ENCODE measurements around the gene ADAM15. TPM values are rescaled to one million over a fixed set of nuclear protein-coding genes. Genes with fewer than 3 reads are reported as not detected.

The ADAM15 gene
- total RNA-seq, 1 experiment from 2014 or later: 36.3 TPM

DNA sequence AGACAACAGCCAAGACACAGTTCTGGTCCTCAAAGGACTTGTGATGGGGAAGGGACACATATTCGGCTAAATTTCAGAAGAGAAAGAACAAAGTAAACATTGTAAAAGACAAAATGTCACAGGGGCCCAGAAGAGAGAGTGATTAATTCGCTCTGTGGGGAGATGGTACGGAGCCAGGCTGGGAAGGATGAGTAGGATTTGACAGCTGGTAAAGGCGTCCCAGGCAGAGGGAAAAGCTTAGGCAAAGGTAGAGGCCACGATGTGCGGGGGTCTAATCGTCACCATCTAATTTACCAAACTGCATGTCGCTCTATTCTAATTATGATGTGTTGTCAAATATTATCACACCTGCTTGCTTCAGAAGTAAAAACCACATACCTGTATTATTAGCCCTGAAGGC is 59.3 kb downstream of the ADAM15 start:
- ChIA-PET CTCF (no interaction called here), POLR2A (ENCODE audit: low non-redundant PET) (no interaction called here)
- intact Hi-C loops (cut with micrococcal nuclease; ENCODE audit: unreplicated experiment): no loop called here
- H3K36me3 ChIP-seq (ENCODE audit: insufficient read depth, low read length, poor library complexity, severe bottlenecking): no peaks in the 10 kb centered on the region
- BruUV-seq (replicated peaks): no TSS peak
- H3K27ac ChIP-seq (ENCODE audit: low read depth, low read length, poor library complexity, severe bottlenecking): no peak overlapping the region
- H3K4me3 ChIP-seq (ENCODE audit: low read depth, low read length, poor library complexity, severe bottlenecking): no peak overlapping the region
- no peaks in the 10 kb centered on the region for H3K4me1 ChIP-seq (ENCODE audit: insufficient read depth, low read length, poor library complexity, severe bottlenecking)
- no peak for TF ChIP-seq EZH2 (IDR thresholded peaks at IDR 0.05; ENCODE audit: borderline replicate concordance, low read depth, low read length, poor library complexity, severe bottlenecking)
- TF ChIP-seq, protein P1, sequence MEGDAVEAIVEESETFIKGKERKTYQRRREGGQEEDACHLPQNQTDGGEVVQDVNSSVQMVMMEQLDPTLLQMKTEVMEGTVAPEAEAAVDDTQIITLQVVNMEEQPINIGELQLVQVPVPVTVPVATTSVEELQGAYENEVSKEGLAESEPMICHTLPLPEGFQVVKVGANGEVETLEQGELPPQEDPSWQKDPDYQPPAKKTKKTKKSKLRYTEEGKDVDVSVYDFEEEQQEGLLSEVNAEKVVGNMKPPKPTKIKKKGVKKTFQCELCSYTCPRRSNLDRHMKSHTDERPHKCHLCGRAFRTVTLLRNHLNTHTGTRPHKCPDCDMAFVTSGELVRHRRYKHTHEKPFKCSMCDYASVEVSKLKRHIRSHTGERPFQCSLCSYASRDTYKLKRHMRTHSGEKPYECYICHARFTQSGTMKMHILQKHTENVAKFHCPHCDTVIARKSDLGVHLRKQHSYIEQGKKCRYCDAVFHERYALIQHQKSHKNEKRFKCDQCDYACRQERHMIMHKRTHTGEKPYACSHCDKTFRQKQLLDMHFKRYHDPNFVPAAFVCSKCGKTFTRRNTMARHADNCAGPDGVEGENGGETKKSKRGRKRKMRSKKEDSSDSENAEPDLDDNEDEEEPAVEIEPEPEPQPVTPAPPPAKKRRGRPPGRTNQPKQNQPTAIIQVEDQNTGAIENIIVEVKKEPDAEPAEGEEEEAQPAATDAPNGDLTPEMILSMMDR (conservative IDR thresholded peaks at IDR 0.05; ENCODE audit: low read depth, low read length): no peak
- DNase-seq (ENCODE audit: low spot score): no peak
- H3K9me3 ChIP-seq (ENCODE audit: low read depth, low read length, poor library complexity, severe bottlenecking): no peaks in the 10 kb centered on the region
- H3K27me3 ChIP-seq (replicated peaks; ENCODE audit: insufficient read depth, low read depth, low read length, poor library complexity): no peaks in the 10 kb centered on the region

DNA sequence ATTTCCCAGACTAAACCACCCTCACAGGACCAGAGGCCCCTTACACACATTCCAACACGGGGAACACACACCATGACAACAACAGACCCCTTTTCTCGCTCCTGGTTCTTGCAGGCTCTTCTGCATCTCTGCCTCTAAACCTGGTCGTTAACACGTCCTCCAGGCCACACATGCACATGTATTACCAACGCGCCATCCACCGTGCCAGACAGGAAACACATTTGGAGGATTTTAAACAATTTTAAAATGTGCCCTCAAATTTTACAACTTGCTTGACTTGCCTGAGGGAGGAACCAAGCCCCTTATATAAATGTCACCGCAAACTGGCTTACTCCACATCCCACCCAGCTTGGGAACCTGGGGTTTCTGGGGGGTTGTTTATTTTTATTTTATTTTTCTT is 59.7 kb downstream of the ADAM15 start:
- Histone ChIP-seq H3K9me3 (ENCODE audit: low read depth, low read length, poor library complexity, severe bottlenecking) (no peaks in the 10 kb centered on the region), H3K4me1 (ENCODE audit: insufficient read depth, low read length, poor library complexity, severe bottlenecking) (no peaks in the 10 kb centered on the region), H3K27me3 (replicated peaks; ENCODE audit: insufficient read depth, low read depth, low read length, poor library complexity) (no peaks in the 10 kb centered on the region), H3K27ac (ENCODE audit: low read depth, low read length, poor library complexity, severe bottlenecking) (no peak overlapping the region), H3K4me3 (ENCODE audit: low read depth, low read length, poor library complexity, severe bottlenecking) (no peak overlapping the region), H3K36me3 (ENCODE audit: insufficient read depth, low read length, poor library complexity, severe bottlenecking) (no peaks in the 10 kb centered on the region)
- ChIA-PET POLR2A (ENCODE audit: low non-redundant PET) (no interaction called here), CTCF (no interaction called here)
- no peak for TF ChIP-seq EZH2 (IDR thresholded peaks at IDR 0.05; ENCODE audit: borderline replicate concordance, low read depth, low read length, poor library complexity, severe bottlenecking)
- TF ChIP-seq, protein P1 (conservative IDR thresholded peaks at IDR 0.05; ENCODE audit: low read depth, low read length): no peak
- DNase-seq (ENCODE audit: low spot score): no peak
- intact Hi-C loops (cut with micrococcal nuclease; ENCODE audit: unreplicated experiment): no loop called here
- BruUV-seq (replicated peaks): no TSS peak

Other genes starting within 250 kb of the ADAM15 start
- gene KCNN3, start 181.0 kb upstream of the ADAM15 start, total RNA-seq (2021): 0.73 and 1.5 TPM in 2 replicates
- 30.8 and 34.4 TPM in 2 replicates for gene PMVK, start 114.6 kb upstream of the ADAM15 start, total RNA-seq (2021)
- gene PBXIP1, start 95.2 kb upstream of the ADAM15 start, total RNA-seq (2021): 12.7 and 20.8 TPM in 2 replicates
- gene PYGO2, start 89.5 kb upstream of the ADAM15 start, total RNA-seq (2021): 46.3 and 48.5 TPM in 2 replicates
- 201 and 204 TPM in 2 replicates for gene SHC1, start 80.6 kb upstream of the ADAM15 start, total RNA-seq (2021)
- 291 and 295 TPM in 2 replicates for gene CKS1B, start 76.6 kb upstream of the ADAM15 start, total RNA-seq (2021)
- 82.4 and 84.2 TPM in 2 replicates for gene FLAD1, start 68.0 kb upstream of the ADAM15 start, total RNA-seq (2021)
- gene LENEP, start 57.7 kb upstream of the ADAM15 start, total RNA-seq (2021): 1.4 and 1.7 TPM in 2 replicates
- gene ZBTB7B, start 48.5 kb upstream of the ADAM15 start, total RNA-seq (2021): 19.2 and 21.8 TPM in 2 replicates
- gene DCST2, start 17.5 kb upstream of the ADAM15 start, total RNA-seq (2021): 0.21 TPM in 1 of 2 replicates, not detected in the other
- gene DCST1, start 17.5 kb upstream of the ADAM15 start, total RNA-seq (2021): not detected in 2 replicates
- gene EFNA4, start 12.4 kb downstream of the ADAM15 start, total RNA-seq (2021): 17.0 and 18.8 TPM in 2 replicates
- 5.8 and 8.9 TPM in 2 replicates for gene EFNA3, start 27.5 kb downstream of the ADAM15 start, total RNA-seq (2021)
- 0.90 and 1.0 TPM in 2 replicates for gene EFNA1, start 76.6 kb downstream of the ADAM15 start, total RNA-seq (2021)
- 30.3 and 33.8 TPM in 2 replicates for gene SLC50A1, start 84.5 kb downstream of the ADAM15 start, total RNA-seq (2021)
- gene DPM3, start 89.2 kb downstream of the ADAM15 start, total RNA-seq (2021): 34.0 and 37.4 TPM in 2 replicates
- gene KRTCAP2, start 122.0 kb downstream of the ADAM15 start, total RNA-seq (2021): 162 and 179 TPM in 2 replicates
- gene TRIM46, start 122.5 kb downstream of the ADAM15 start, total RNA-seq (2021): 5.1 and 6.2 TPM in 2 replicates
- gene THBS3, start 156.6 kb downstream of the ADAM15 start, total RNA-seq (2021): 23.2 and 29.7 TPM in 2 replicates
- gene MTX1, start 157.4 kb downstream of the ADAM15 start, total RNA-seq (2021): 65.2 and 75.9 TPM in 2 replicates
- gene ENTREP3, start 204.2 kb downstream of the ADAM15 start, total RNA-seq (2021): 72.5 and 75.5 TPM in 2 replicates
- 109 and 115 TPM in 2 replicates for gene SCAMP3, start 211.0 kb downstream of the ADAM15 start, total RNA-seq (2021)
- 70.2 and 79.1 TPM in 2 replicates for gene CLK2, start 222.2 kb downstream of the ADAM15 start, total RNA-seq (2021)
- 11.3 and 12.2 TPM in 2 replicates for gene HCN3, start 226.1 kb downstream of the ADAM15 start, total RNA-seq (2021)